ENCODE data around the gene MAPK8IP3. TPM values are rescaled to one million over a fixed set of nuclear protein-coding genes. Genes with fewer than 3 reads are reported as not detected.

The MAPK8IP3 gene
- total and polyA plus RNA-seq, 2 donors (not counting 1 experiment from before 2014, with no cell fraction given) = 249 to 340 TPM

GRCh38 chr16:1740781-1741490 is 34.9 kb downstream of the MAPK8IP3 start:
- intact Hi-C loops (cut with micrococcal nuclease) = no loop called here
- no peaks in the 10 kb centered on the region for H3K27me3 Mint-ChIP-seq
- H3K27ac ChIP-seq (ENCODE audit: low read length in 2 of 2) = no peak overlapping the region
- H4K20me1 ChIP-seq (ENCODE audit: control insufficient read depth, insufficient read depth, low read length, poor library complexity, severe bottlenecking) = peaks cover 61% of the 10 kb centered on the region
- no peak overlapping the region for H3K4me2 ChIP-seq (replicated peaks; ENCODE audit: low read depth, low read length, poor library complexity, severe bottlenecking)
- peaks cover 50% of the 10 kb centered on the region for H3K79me2 ChIP-seq (ENCODE audit: control insufficient read depth, insufficient read depth, low read length)
- H2AFZ ChIP-seq (ENCODE audit: insufficient read depth, low read depth, low read length, poor library complexity, severe bottlenecking) = no peak overlapping the region
- no peaks in the 10 kb centered on the region for H3K27me3 ChIP-seq (replicated peaks in 1 of 4; ENCODE audit: control extremely low read depth in 1 of 4, control insufficient read depth in 3 of 4, insufficient read depth in 4 of 4, low read length in 3 of 4)
- POLR2A ChIA-PET = no interaction called here
- 99% methylated on average over 25 of the region's 30 CpGs for WGBS (ENCODE audit: insufficient coverage)
- ATAC-seq (ENCODE audit: low read depth) = no peak
- CTCF ChIA-PET = no interaction called here
- H3K4me1 ChIP-seq (ENCODE audit: control insufficient read depth in 2 of 2, insufficient read depth in 2 of 2, low read length in 2 of 2) = no peaks in the 10 kb centered on the region
- no peak overlapping the region for H3K4me3 Mint-ChIP-seq
- H3K36me3 ChIP-seq (replicated peaks in 1 of 2; ENCODE audit: control extremely low read depth in 1 of 2, control insufficient read depth in 1 of 2, extremely low read depth in 1 of 2, insufficient read depth in 2 of 2, low read length in 1 of 2) = peaks cover 0 to 38% of the 10 kb centered on the region in 2 experiments
- no peak overlapping the region for H3K4me3 ChIP-seq (ENCODE audit: control extremely low read depth in 1 of 5, extremely low read depth in 1 of 5, insufficient read depth in 1 of 5, low read depth in 2 of 5, low read length in 4 of 5)
- H3K27ac Mint-ChIP-seq = no peak overlapping the region
- TF ChIP-seq CTCF (IDR thresholded peaks at IDR 0.05) = no peak
- no peak for TF ChIP-seq EZH2 (IDR thresholded peaks at IDR 0.05; ENCODE audit: borderline replicate concordance, insufficient read depth, low read depth, low read length, poor library complexity, severe bottlenecking)
- DNase-seq = no peak
- no peak overlapping the region for H3K9ac ChIP-seq (ENCODE audit: low read length)
- H3K9me3 Mint-ChIP-seq (ENCODE audit: insufficient read depth) = no peaks in the 10 kb centered on the region
- H3K4me1 Mint-ChIP-seq = no peaks in the 10 kb centered on the region
- H3K9me3 ChIP-seq (ENCODE audit: control extremely low read depth in 1 of 3, control insufficient read depth in 2 of 3, insufficient read depth in 1 of 3, low read length in 2 of 3) = peaks cover 0 to 37% (median 0%) of the 10 kb centered on the region in 3 donors

- Mint-ChIP-seq H3K27me3 (no peaks in the 10 kb centered on the region), H3K9me3 (ENCODE audit: insufficient read depth) (no peaks in the 10 kb centered on the region), H3K4me3 (no peak overlapping the region), H3K4me1 (no peaks in the 10 kb centered on the region), H3K27ac (no peak overlapping the region)
- ChIA-PET POLR2A (no interaction called here), CTCF (no interaction called here)
- intact Hi-C loops (cut with micrococcal nuclease) = no loop called here
- H3K9me3 ChIP-seq (ENCODE audit: control extremely low read depth in 1 of 3, control insufficient read depth in 2 of 3, insufficient read depth in 1 of 3, low read length in 2 of 3) = peaks cover 0 to 31% (median 0%) of the 10 kb centered on the region in 3 donors
- no peaks in the 10 kb centered on the region for H3K27me3 ChIP-seq (replicated peaks in 1 of 4; ENCODE audit: control extremely low read depth in 1 of 4, control insufficient read depth in 3 of 4, insufficient read depth in 4 of 4, low read length in 3 of 4)
- H3K36me3 ChIP-seq (replicated peaks in 1 of 2; ENCODE audit: control extremely low read depth in 1 of 2, control insufficient read depth in 1 of 2, extremely low read depth in 1 of 2, insufficient read depth in 2 of 2, low read length in 1 of 2) = peaks cover 0 to 41% of the 10 kb centered on the region in 2 experiments
- ATAC-seq (ENCODE audit: low read depth) = no peak
- peaks cover 67% of the 10 kb centered on the region for H4K20me1 ChIP-seq (ENCODE audit: control insufficient read depth, insufficient read depth, low read length, poor library complexity, severe bottlenecking)
- no peak overlapping the region for H2AFZ ChIP-seq (ENCODE audit: insufficient read depth, low read depth, low read length, poor library complexity, severe bottlenecking)
- DNase-seq = no peak
- H3K4me3 ChIP-seq (ENCODE audit: control extremely low read depth in 1 of 5, extremely low read depth in 1 of 5, insufficient read depth in 1 of 5, low read depth in 2 of 5, low read length in 4 of 5) = no peak overlapping the region
- H3K27ac ChIP-seq (ENCODE audit: low read length in 2 of 2) = no peak overlapping the region
- no peak overlapping the region for H3K4me2 ChIP-seq (replicated peaks; ENCODE audit: low read depth, low read length, poor library complexity, severe bottlenecking)
- H3K4me1 ChIP-seq (ENCODE audit: control insufficient read depth in 2 of 2, insufficient read depth in 2 of 2, low read length in 2 of 2) = no peaks in the 10 kb centered on the region
- 99% methylated on average over 19 of the region's 19 CpGs for WGBS (ENCODE audit: insufficient coverage)
- no peak for TF ChIP-seq CTCF (IDR thresholded peaks at IDR 0.05)
- no peak for TF ChIP-seq EZH2 (IDR thresholded peaks at IDR 0.05; ENCODE audit: borderline replicate concordance, insufficient read depth, low read depth, low read length, poor library complexity, severe bottlenecking)
- peaks cover 52% of the 10 kb centered on the region for H3K79me2 ChIP-seq (ENCODE audit: control insufficient read depth, insufficient read depth, low read length)
- H3K9ac ChIP-seq (ENCODE audit: low read length) = no peak overlapping the region
These were observed 35.7 kb downstream of the MAPK8IP3 start for GRCh38 chr16:1741553-1742165.
